Stomach (tissue), 9 donors: ENCODE measurements around the gene OXER1. TPM values are rescaled to one million over a fixed set of nuclear protein-coding genes. Genes with fewer than 3 reads are reported as not detected.

Source experiments
- DNase-seq, 2 donors: peaks; one replicate each; pipeline versions ENCODE4 v3.0.0 to v3.0.0-alpha.2; 2013 to 2019
- H3K27ac ChIP-seq, 5 donors: fragments of 200-600 bp in 4 of 5; sonication (generic) in 4 of 5; one replicate each; pipeline ENCODE4 v1.5.1; 2013 to 2019; ENCODE audit warnings: mild to moderate bottlenecking in 1 of 5, moderate library complexity in 1 of 5
- H3K27me3 ChIP-seq, 3 donors: fragments of 200-600 bp; sonication (generic); one replicate each; pipeline ENCODE4 v1.5.1; 2017 to 2019; ENCODE audit warnings: mixed run types in 1 of 3
- H3K36me3 ChIP-seq, 4 donors: fragments of 200-600 bp; sonication (generic); 1 replicate in 3 of 4; 2 replicates in 1 of 4; pipeline ENCODE4 v1.5.1; 2016 to 2019
- H3K4me1 ChIP-seq, 4 donors: fragments of 200-600 bp; sonication (generic); one replicate each; pipeline ENCODE4 v1.5.1; 2016 to 2019
- H3K4me3 ChIP-seq, 4 donors: fragments of 200-600 bp; sonication (generic) in 3 of 4; one replicate each; pipeline ENCODE4 v1.5.1; 2016 to 2019; ENCODE audit warnings: mild to moderate bottlenecking in 1 of 4
- H3K9me3 ChIP-seq, 4 donors: fragments of 200-600 bp; sonication (generic); one replicate each; pipeline ENCODE4 v1.5.1; 2016 to 2019
- EP300 ChIP-seq: sonication (generic); formaldehyde crosslinking; IDR thresholded peaks from one replicate; pipeline ENCODE4 v1.6.1; 2017; ENCODE audit warnings: antibody characterized with exemption
- POLR2A ChIP-seq, 4 donors: fragments of 450-650 bp; IDR thresholded peaks; one replicate each; pipeline ENCODE4 v1.6.1; 2016; ENCODE audit warnings: antibody characterized with exemption in 4 of 4, control low read depth in 2 of 4, mild to moderate bottlenecking in 1 of 4, moderate library complexity in 1 of 4
- POLR2AphosphoS5 ChIP-seq, 3 donors: sonication (generic); formaldehyde crosslinking; IDR thresholded peaks; one replicate each; pipeline ENCODE4 v1.6.1; 2016; ENCODE audit warnings: antibody characterized with exemption in 3 of 3
- WGBS, 5 donors: extraction: QIAGEN DNeasy Blood & Tissue Kit in 3 of 5; methylation state at CpG; one replicate each; pipeline versions ENCODE4 v1.1.5 to v1.1.7; 2013 to 2018; 5-methylcytosine and 5-hydroxymethylcytosine counted together
- intact Hi-C: fragments of 100-400 bp; cut with DNase I; formaldehyde crosslinking; loops from one replicate; pipeline ENCODE4 v1.15.1; 2023; ENCODE audit warnings: low total_unique reads
- polyA plus RNA-seq, 3 donors: library from polyadenylated mRNA; stranded (reverse); fragments of 200-250 nt; gene quantifications; one replicate each; pipeline ENCODE4 v1.2.3, GENCODE V29; 2013
- total RNA-seq, 5 donors: library from RNA; depleted of rRNA; stranded (reverse); fragments of >200 nt; gene quantifications; one replicate each; pipeline versions ENCODE4 v1.1.0 to v1.2.3, GENCODE V29; 2014 to 2016
- TF ChIP-seq, protein P1 (sequence below), 7 experiments: fragments of 450-650 bp in 4 of 7; fragments of 200-600 bp in 3 of 7; sonication (generic) in 3 of 7; IDR thresholded peaks; one replicate each; pipeline ENCODE4 v1.5.1; 2016 to 2019; ENCODE audit warnings: antibody characterized with exemption in 7 of 7, control low read depth in 2 of 7, mild to moderate bottlenecking in 1 of 7
- donor health status: healthy with polysubstance abuse.
- donor health status: Bipolar disorder and iron deficiency.
- donor health status: healthy.

The OXER1 gene
- total and polyA plus RNA-seq, 8 donors, result 0.46 to 7.8 (median 1.5) TPM; not detected in 2

DNA sequence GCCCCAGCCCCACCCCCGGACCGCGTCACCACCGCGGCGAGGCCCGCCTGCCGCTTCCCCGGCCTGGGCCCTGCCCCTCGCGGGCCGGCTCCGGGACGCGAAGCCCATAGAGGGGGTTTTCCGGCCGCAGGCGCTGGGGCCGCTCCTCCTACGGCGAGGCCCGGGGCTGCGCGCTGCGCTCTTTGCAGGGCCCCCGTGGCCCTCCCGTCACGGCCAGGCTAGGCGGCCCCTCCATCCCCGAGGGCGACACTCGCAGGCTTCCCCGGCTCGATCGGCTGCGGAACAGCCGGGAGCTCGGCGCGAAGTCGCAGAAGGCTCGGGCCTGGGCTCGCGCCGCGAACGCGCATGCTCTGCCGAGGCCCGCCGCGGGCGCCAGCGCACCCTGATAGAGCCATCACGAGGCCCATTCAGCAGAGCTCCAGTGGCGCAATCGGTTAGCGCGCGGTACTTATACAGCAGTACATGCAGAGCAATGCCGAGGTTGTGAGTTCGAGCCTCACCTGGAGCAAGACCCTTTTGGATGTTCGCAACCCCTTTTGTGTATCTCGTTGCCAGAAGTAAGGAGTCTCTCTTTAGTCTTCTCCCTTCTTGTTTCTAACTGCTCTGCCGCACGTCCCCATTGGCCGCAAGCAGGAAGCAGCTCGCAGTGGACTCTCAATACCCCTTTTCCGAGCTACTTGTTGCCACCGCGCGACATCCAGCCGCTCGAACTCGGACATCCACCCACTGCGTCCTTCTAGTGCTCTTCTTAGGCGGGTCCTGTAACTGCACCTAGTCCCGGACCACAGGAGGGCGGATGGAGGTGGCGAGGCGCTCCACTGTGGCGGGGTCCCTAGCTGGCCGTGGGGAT is 46.4 kb upstream of the OXER1 start:
- H3K27me3 ChIP-seq, result no peaks in the 10 kb centered on the region
- DNase-seq, result peak; percentile 96 to 98
- no peaks in the 10 kb centered on the region for H3K9me3 ChIP-seq
- WGBS, 5 donors, result 0 to 1% (median 1%) methylated on average over 17 to 83 of the region's 83 CpGs
- peaks cover 10 to 19% (median 17%) of the 10 kb centered on the region in 4 donors for H3K4me1 ChIP-seq
- peak overlapping the region; percentile 49 to 66 (median 54) for H3K4me3 ChIP-seq
- no peaks in the 10 kb centered on the region for H3K36me3 ChIP-seq
- TF ChIP-seq POLR2A (IDR thresholded peaks at IDR 0.05), result peak in 1 of 4 donors; percentile 9
- no peak for TF ChIP-seq EP300
- peak; percentile 51 to 86 (median 86) for TF ChIP-seq POLR2AphosphoS5 (IDR thresholded peaks at IDR 0.05)
- intact Hi-C loops, result no loop called here
- H3K27ac ChIP-seq, result peak overlapping the region; percentile 99 to 100 (median 99)

DNA sequence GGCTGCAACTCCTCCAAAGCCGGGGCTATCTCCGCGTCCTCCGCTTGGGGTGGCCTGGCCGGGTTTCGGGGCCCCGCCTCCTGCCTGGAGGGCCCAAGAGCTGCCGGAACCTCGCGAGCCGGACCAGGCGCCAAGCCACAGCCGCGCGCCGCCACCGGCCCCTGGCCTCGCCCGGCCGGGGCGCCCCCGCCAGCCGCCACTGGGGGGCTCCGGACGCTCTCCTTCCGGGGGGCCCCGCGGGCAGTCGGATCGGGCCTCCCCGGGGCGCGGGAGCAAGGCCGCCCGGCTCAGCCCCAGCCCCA is 45.8 kb upstream of the OXER1 start:
- DNase-seq, result peak; percentile 84 to 93
- no peak for TF ChIP-seq POLR2A (IDR thresholded peaks at IDR 0.05)
- TF ChIP-seq, protein P1, sequence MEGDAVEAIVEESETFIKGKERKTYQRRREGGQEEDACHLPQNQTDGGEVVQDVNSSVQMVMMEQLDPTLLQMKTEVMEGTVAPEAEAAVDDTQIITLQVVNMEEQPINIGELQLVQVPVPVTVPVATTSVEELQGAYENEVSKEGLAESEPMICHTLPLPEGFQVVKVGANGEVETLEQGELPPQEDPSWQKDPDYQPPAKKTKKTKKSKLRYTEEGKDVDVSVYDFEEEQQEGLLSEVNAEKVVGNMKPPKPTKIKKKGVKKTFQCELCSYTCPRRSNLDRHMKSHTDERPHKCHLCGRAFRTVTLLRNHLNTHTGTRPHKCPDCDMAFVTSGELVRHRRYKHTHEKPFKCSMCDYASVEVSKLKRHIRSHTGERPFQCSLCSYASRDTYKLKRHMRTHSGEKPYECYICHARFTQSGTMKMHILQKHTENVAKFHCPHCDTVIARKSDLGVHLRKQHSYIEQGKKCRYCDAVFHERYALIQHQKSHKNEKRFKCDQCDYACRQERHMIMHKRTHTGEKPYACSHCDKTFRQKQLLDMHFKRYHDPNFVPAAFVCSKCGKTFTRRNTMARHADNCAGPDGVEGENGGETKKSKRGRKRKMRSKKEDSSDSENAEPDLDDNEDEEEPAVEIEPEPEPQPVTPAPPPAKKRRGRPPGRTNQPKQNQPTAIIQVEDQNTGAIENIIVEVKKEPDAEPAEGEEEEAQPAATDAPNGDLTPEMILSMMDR (IDR thresholded peaks at IDR 0.05), result peak in 2 of 7 experiments; percentile 12 to 47
- intact Hi-C loops, result no loop called here
- H3K4me1 ChIP-seq, result peaks cover 10 to 19% (median 17%) of the 10 kb centered on the region in 4 donors
- peak overlapping the region; percentile 99 to 100 (median 99) for H3K27ac ChIP-seq
- H3K36me3 ChIP-seq, result no peaks in the 10 kb centered on the region
- H3K4me3 ChIP-seq, result peak overlapping the region; percentile 49 to 66 (median 54)
- WGBS, 5 donors, result 0 to 1% (median 1%) methylated on average over 7 to 35 of the region's 35 CpGs
- no peaks in the 10 kb centered on the region for H3K27me3 ChIP-seq
- H3K9me3 ChIP-seq, result no peaks in the 10 kb centered on the region

DNA sequence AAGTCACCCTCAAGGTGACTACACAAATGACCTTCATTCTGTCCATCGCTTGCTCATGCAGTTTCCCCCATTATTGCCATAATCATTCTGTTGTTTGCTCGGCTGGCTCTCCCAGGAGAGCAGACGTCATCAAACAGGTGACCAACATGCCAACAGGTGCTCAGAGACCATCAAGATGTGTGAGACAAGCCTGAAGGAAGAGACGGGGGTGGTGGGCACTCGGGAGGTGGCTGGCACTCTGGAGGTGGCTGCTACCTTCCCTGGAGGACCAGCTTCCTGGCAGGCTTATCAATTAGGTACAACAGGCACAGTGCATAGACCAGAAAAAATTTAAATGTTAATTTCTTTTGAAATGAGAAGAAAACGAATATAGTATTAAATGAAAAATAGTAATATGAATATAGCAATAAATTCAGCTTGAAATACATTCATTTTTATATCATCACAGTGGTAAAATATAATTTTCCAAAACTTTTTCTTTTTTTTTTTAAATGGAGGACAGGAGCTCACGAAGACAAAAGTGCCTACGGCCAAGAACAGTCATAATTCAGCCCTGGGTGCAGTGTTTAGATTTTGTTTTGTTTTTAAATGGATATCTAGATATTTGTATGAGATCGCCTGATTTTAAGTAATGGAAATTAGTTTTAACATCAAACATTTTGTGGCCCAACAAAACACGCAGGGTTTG is 45.3 kb upstream of the OXER1 start:
- H3K9me3 ChIP-seq, result no peaks in the 10 kb centered on the region
- TF ChIP-seq POLR2AphosphoS5 (IDR thresholded peaks at IDR 0.05) (peak in 1 of 3 donors; percentile 8), EP300 (no peak), POLR2A (IDR thresholded peaks at IDR 0.05) (no peak)
- TF ChIP-seq, protein P1 (IDR thresholded peaks at IDR 0.05), result peak in 2 of 7 experiments; percentile 9 to 14
- peak in 1 of 2 donors; percentile 83 for DNase-seq
- H3K27me3 ChIP-seq, result no peaks in the 10 kb centered on the region
- intact Hi-C loops, result no loop called here
- H3K36me3 ChIP-seq, result no peaks in the 10 kb centered on the region
- H3K4me3 ChIP-seq, result peak overlapping the region; percentile 49 to 66 (median 54)
- peaks cover 10 to 19% (median 17%) of the 10 kb centered on the region in 4 donors for H3K4me1 ChIP-seq
- WGBS, 5 donors, result 20 to 32% (median 25%) methylated on average over 10 of the region's 10 CpGs
- peak overlapping the region; percentile 99 to 100 (median 99) for H3K27ac ChIP-seq

DNA sequence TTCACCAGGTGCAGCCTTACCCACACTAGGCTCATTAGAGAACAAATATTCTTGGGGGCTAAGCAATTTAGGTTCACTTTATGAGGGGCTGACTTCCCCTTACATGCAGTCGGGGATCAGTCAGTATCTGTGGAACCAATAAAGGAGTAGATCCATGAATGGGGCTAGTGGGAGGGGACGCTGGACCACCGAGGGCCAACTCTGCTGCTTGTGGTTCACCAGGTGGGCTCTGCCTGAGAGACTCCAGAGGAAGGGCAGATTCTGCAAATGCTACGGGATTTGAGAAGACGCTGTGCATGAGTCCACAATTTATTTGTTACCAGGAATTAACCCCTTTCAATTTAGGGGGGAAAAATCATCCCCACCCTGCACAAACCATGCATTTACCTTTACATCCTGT is 44.4 kb upstream of the OXER1 start:
- Histone ChIP-seq H3K27ac (no peak overlapping the region), H3K9me3 (no peaks in the 10 kb centered on the region), H3K27me3 (no peaks in the 10 kb centered on the region), H3K4me1 (peaks cover 10 to 19% (median 17%) of the 10 kb centered on the region in 4 donors), H3K4me3 (no peak overlapping the region), H3K36me3 (no peaks in the 10 kb centered on the region)
- intact Hi-C loops, result no loop called here
- TF ChIP-seq POLR2AphosphoS5 (IDR thresholded peaks at IDR 0.05) (no peak), POLR2A (IDR thresholded peaks at IDR 0.05) (no peak), EP300 (no peak)
- TF ChIP-seq, protein P1 (IDR thresholded peaks at IDR 0.05), result no peak
- DNase-seq, result no peak
- WGBS, 5 donors, result 84 to 93% (median 89%) methylated on average over 5 of the region's 5 CpGs
